Measurements from ENCODE around the gene RHOBTB1. TPM values are rescaled to one million over a fixed set of nuclear protein-coding genes. Genes with fewer than 3 reads are reported as not detected.
A peak's percentile ranks its signal among the peaks of the same experiment; 100 is the strongest.

RHOBTB1 gene
- total and polyA plus RNA-seq, 9 of the 15 experiments (the other 6 are each of a cell fraction or from before 2014, with no cell fraction given): 1.7 to 11.7 (median 9.3) TPM

GRCh38 chr10:60825520-60825919, 118.5 kb downstream of the RHOBTB1 start (continued):
- TF ChIP-seq, protein P1, sequence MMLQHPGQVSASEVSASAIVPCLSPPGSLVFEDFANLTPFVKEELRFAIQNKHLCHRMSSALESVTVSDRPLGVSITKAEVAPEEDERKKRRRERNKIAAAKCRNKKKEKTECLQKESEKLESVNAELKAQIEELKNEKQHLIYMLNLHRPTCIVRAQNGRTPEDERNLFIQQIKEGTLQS (IDR thresholded peaks at IDR 0.05): no peak
- TF ChIP-seq, protein P1 (CRISPR knock-in tag; conservative IDR thresholded peaks at IDR 0.05): no peak
- TF ChIP-seq HMGN3 (IDR thresholded peaks at IDR 0.05; ENCODE audit: borderline replicate concordance, extremely low read depth, insufficient read length, low read depth, low read length): no peak
- TF ChIP-seq DDX20 (tag; IDR thresholded peaks at IDR 0.05; ENCODE audit: low read depth): peak; percentile 72; the same call in 1 of the 2 replicates
- TF ChIP-seq C11orf30 (IDR thresholded peaks at IDR 0.05; ENCODE audit: low read depth): no peak
- no peak for TF ChIP-seq FOXK2 (conservative IDR thresholded peaks at IDR 0.05 in 1 of 2, IDR thresholded peaks at IDR 0.05 in 1 of 2; ENCODE audit: low read depth in 2 of 2)
- TF ChIP-seq IRF9 (tag; IDR thresholded peaks at IDR 0.05): no peak
- 0 out of 2 replicates have a peak, but pooled peaks have one; percentile 47 for TF ChIP-seq PTRF (tag; IDR thresholded peaks at IDR 0.05)
- no peak for TF ChIP-seq E2F8 (IDR thresholded peaks at IDR 0.05; ENCODE audit: low read depth, partially characterized antibody)
- no peak for TF ChIP-seq ZNF197 (CRISPR knock-in tag; IDR thresholded peaks at IDR 0.05; ENCODE audit: low read depth)
- no peak for TF ChIP-seq NR1H2 (CRISPR knock-in tag; IDR thresholded peaks at IDR 0.05)
- TF ChIP-seq SIN3A (IDR thresholded peaks at IDR 0.05; ENCODE audit: borderline replicate concordance in 2 of 2, control insufficient read depth in 1 of 2, low read depth in 2 of 2, low read length in 2 of 2): no peak
- no peak for TF ChIP-seq ZSCAN32 (CRISPR knock-in tag; IDR thresholded peaks at IDR 0.05)
- TF ChIP-seq NCOA4 (IDR thresholded peaks at IDR 0.05; ENCODE audit: partially characterized antibody): no peak
- no peak for TF ChIP-seq KLF1 (tag; IDR thresholded peaks at IDR 0.05)
- TF ChIP-seq HMBOX1 (IDR thresholded peaks at IDR 0.05): peak; percentile 56

Measured in K562 (cell line).